D341Med (cell line): ENCODE data around the gene SMIM5.

Experiments used
- DNase-seq: peaks from one replicate; pipeline ENCODE4 v3.0.0; 2012; ENCODE audit warnings: low spot score

Gene SMIM5

DNA sequence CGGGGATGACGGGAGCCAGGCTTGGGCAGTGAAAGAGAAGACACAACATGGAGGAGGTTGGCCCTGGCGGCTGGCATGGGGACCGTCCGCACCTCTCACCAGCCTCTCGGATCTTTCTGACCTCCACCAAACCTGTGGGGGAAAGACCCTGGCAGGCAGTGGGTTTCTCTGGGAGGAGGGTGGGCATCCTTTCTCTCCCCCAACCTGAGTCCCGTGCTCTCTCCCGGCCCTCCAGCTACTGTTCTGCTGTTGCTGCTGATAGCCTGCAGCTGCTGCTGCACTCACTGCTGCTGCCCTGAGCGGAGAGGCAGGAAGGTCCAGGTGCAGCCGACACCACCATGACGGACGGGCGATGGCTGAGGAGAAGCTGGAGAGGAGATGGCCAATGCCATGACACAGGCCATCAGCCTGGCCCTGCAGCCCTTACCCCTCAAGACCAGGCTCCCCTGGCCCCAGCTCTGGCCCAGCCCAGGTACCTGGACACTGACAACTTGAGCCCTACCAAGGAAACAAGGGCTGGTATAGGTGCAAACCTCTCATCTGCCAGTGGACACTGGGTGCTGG is 7.4 kb downstream of the SMIM5 start:
- DNase-seq: no peak

GRCh38 chr17:75641343-75641742 is 8.1 kb downstream of the SMIM5 start:
- no peak for DNase-seq

DNA sequence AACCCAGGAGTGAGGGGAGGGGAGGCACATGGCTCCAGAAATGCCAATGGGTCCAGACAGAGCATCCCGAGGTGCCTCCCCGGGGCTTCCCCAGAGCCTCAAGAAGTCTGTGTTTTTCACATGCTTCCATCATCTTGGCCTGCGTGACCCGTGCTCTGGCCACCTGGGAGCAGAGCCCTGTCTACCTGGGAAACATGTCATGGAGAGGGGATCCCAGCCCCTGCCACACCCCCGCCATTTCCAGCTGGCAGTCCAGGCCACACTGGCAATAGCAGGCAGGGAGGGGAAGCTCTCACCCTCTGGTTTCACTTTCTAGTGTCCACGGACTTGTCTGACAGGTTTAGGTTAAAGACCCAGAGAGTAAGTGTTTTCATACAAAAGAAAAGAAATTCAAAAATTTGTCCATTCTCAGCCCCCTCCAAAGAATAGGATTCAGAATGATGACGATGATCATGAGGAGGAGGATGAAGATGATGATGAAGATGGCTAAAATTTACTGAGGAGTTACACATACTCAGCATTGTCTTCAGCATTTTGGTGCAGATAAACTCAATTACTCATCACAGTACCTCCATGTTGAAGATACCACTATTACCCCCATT is 9.0 kb downstream of the SMIM5 start:
- no peak for DNase-seq

DNA sequence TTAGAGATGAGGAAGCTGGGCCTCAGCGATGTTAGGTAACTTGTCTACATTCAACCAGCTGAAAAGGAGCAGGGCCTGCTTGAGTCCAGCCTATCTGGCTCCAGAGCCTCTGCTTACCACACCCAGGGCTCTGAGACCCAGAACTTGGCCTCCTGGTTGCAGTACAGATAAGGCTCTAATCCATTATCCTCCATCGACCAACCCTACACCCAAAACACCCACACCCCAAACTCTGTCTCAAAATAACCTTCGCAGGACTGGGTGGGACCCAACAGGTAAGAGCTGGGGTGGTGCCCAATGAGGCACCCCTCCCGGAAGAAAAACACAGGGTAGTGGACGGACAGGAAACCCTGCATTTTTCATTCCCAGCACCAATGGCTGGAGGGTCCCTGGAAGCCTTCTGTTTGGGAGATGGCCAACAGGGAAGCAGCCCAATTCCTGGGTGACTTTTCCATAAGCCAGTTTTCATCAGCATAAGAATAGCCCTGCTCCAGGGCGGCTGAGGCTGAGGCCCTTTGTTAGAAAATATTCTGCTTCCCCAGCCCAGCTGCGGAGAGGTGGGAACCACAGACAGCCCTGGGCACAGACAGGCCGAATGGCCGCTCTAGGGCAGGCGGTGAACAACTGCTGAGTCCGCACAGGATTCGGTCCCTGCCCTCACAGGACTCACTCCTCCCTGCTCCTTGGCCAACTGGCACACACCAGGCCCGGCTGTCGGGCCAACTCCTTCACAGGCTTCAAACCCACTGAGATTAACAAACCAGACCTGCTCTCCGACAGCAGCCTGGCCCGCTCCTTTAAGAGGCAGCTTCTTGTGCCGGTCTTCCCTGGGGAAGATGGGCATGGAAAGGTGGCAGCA is 9.8 kb downstream of the SMIM5 start:
- no peak for DNase-seq

DNA sequence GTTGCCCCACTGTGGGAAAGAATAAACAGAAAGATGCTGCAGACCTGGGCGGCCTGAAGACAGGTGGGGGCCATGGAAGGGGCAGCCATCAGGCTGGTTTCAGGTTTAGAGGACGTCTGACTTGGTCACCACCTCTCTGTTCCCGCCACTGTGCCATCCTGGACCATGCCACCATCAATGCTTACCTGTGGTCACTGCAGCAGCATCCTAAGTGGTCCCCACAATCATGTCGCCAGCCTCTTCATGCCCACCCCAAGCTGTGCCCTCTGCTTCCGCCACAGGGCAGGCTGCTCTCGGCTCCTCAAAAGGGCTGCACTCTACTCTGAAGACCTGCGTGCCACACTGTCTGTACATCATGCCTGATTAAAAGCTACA is 10.4 kb downstream of the SMIM5 start:
- DNase-seq: no peak

GRCh38 chr17:75645501-75645888 is 12.3 kb downstream of the SMIM5 start:
- no peak for DNase-seq

DNA sequence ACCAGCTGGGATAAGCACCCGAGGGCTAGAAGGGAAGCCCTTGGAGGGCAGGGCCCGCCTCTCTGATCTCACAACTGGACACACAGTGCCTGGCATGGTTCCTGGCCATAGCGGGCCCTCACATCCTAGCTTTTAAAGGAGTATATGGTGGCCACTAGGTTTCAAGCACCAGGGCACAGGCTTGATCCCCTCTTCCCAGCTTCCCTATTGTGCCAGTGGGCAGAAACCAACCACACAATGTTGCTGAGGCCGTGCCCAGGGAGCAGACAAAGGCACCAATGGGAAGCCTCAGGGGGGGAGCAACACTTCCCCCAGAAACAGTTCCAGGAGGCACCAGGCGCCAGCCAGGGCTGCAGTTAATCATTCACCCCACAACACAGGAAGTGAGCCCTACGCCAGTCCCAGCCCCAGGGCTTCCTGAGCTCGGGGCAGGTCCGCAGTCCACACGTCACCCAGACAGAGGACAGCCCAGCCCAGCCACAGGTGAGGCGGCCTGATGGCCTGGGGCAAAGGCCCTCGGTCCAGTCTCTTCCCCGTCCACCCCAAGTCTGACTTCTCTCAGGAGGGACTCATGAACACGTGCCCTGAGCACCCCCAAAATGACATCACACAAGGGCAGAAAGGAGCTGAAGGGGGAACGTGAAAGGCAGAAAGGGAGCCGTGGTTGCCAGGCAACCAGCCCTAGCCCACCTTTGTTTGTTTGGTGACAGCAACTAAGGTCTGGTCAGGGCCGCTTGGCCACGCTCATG is 12.8 kb downstream of the SMIM5 start:
- DNase-seq: no peak

- DNase-seq: no peak
These were observed 13.4 kb downstream of the SMIM5 start for GRCh38 chr17:75646638-75646992.

DNA sequence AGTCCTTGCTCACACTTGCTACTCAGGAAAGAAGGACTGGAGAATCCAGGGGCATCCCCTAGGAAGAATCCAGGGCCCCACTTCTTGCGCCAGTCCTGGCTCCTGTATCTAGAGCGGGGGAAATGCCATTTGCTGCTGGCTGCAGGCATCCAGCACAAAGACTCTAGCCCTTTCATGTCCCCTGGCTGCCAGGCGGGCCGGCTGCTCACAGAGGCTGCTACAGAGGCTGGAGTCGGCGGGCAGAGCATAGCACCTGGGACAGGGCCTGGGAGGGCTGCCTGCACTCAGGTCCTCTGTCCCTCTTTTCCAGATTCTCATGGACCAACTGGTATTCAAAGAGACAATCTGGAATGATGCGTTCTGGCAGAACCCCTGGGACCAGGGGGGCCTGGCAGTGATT is 13.8 kb downstream of the SMIM5 start:
- DNase-seq: no peak

DNA sequence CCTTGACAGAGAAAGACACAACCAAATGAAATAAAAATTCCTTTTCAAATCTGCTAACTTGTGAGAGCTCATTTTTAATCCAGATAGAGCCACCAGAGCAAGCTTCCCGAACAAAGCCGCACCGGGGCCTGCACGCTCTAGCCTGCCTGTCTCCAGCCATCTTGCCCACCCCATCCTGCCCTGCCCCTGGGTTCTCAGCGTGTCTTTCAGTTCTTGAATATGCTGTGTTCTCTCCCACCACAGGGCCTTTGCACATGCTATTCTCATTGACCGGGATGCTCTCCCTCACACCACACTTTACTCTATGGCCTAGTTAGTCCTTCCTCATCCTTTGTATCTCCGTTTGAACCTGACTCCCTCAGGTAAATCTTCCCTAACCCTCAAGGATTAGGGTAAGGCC is 14.7 kb downstream of the SMIM5 start:
- no peak for DNase-seq

GRCh38 chr17:75649687-75650086 is 16.5 kb downstream of the SMIM5 start:
- no peak for DNase-seq

DNA sequence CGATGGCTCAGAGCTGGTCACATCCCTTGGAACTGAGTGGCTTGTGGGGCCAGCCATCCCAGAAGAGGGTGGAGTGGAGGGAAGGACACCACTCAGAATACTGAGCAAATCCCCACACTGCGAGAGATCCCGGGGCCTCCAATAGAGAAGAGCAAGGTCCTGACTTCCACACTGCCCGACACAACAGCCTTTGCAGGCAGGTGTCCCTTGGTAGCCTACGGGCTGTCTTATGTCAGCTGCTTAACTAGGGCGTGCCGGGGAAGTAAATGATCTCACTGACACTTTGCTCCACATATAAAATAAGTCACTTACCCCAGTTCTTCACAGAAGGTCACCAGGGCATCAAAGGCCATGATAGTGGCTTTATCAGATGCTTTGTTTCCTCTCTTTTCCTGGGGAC is 17.6 kb downstream of the SMIM5 start:
- DNase-seq: no peak

- no peak for DNase-seq
These were observed 19.1 kb downstream of the SMIM5 start for GRCh38 chr17:75652341-75652740.

DNA sequence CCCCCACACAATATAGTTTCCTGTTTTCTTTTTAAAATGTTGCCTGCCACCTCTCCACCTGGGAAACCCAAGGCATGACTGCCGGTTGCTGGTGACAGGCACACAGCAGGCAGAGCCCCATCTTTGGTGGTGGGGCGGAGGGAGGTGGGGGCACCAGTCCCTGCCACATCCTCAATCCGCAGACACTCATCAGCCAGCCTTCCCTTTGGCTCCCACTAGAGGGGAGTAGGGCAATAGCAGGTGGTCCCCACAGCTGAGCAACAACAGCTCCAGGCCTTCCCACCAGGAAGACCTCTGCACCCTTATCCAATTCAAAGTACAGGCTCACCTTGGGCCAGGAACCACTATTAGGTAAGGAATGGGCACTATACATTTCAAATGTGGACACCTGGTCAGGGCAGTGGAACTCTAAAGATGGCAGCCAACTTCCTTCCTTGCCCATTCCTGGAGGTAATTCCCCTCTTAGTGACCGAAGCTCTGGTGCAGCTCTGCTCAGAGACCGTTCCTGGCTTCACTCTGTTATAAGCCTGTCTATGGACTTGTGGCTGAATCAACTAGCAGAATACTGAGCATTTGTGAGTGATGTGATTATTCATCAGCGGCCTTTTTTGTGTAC is 19.8 kb downstream of the SMIM5 start:
- peak; percentile 90 for DNase-seq

- DNase-seq: no peak
These were observed 20.9 kb downstream of the SMIM5 start for GRCh38 chr17:75654176-75654575.

- no peak for DNase-seq
These were observed 25.0 kb downstream of the SMIM5 start for GRCh38 chr17:75658237-75658636.

GRCh38 chr17:75661531-75661930 is 28.3 kb downstream of the SMIM5 start:
- no peak for DNase-seq

DNA sequence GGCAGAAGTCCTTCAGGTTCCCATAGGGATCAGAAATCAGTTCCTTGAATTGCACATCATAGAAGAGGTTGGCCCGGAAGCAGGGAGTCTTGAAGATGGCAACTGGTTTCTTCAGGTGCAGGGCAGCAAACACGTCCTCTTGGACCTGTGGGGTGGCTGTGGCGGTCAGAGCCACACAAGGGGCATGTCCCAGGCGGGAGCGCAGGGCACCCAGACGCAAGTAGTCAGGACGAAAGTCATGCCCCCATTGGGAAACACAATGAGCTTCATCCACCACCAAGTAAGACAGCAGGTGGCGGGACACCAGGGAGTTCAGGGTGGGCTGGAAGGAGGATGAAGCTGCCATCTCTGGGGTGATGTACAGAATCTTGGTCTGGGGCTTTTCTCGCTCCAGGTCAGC is 29.3 kb downstream of the SMIM5 start:
- DNase-seq: no peak

DNA sequence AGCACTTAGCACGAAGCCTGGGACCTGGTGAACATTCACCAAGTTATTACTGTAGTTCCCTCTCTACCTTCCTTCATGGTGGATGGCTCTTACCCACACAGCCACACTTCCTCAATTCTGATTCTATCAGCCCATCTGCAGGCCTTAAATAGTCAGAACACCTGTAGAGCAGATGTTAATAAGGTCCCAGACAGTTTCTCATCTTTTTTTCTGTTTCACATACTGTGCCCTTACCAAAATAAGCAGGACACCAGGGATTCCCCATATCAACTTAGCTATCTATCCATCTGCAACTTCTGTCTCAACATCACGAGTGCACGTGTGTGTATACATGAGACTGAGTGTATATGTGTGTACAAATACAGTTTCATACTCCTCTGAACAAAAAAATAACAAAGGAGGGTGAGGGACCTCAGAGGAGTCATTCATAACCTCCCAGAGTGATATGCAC is 30.9 kb downstream of the SMIM5 start:
- no peak for DNase-seq

GRCh38 chr17:75665981-75666380 is 32.7 kb downstream of the SMIM5 start:
- DNase-seq: no peak

DNA sequence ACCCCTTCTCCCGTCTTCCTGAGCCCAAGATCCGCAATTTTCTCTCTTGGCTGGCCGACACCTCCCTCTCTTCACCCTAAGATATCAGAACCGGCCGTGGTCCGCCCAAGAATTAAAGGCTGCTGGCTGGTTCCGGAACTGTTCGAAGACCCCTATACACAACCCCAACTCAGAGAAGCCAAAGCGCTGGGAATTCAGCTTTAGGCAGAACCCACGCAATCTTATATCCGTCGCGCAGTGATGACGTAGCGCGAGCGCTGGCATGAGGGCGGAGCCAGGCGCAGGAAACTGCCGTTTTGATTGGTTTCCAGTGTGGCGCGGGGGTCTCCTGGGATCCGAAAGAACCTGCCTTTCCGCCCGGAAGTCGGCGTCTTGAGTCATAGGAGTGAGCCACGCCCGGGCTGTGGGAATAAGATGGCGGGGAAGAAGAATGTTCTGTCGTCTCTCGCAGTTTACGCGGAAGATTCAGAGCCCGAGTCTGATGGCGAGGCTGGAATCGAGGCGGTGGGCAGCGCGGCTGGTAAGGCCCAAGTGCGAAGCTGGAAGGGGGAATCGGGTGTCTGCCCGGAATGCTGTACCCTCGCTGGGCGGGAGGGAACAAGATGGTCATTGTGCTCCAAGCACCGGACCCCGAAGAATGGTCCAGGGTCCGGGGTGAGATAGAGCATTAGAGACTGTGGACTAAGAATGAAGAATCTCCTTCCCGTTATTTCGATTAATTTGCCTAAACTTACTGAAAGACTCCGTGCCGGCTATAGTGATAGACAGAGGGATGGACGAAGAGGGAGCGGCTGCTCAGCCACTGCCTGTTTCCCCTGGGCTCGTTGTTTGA is 33.9 kb downstream of the SMIM5 start, which contains the start of the genes RECQL5 and SAP30BP:
Gene RECQL5 (minus strand): TSS at position 196 of the 832 bp plus-strand sequence. CDS start 597 bp downstream, outside the sequence.
Gene SAP30BP (plus strand): TSS at position 380 of the 832 bp plus-strand sequence. CDS start 35 bp downstream, at position 415.
- peak; percentile 100 for DNase-seq
